NCI-H524 treated with DMSO at 0.1 percent for 48 hours (cell line): ENCODE measurements around the gene ATPAF1.
"Not testable (repeated sequence)": the region's sequence is repeated elsewhere in the genome, so short reads cannot be mapped to it uniquely, and the experiment has no call there.

Experiments used
- DNase-seq: peaks from one replicate; lab custom pipeline; 2025; lab: John Stamatoyannopoulos, UW

The ATPAF1 gene

DNA sequence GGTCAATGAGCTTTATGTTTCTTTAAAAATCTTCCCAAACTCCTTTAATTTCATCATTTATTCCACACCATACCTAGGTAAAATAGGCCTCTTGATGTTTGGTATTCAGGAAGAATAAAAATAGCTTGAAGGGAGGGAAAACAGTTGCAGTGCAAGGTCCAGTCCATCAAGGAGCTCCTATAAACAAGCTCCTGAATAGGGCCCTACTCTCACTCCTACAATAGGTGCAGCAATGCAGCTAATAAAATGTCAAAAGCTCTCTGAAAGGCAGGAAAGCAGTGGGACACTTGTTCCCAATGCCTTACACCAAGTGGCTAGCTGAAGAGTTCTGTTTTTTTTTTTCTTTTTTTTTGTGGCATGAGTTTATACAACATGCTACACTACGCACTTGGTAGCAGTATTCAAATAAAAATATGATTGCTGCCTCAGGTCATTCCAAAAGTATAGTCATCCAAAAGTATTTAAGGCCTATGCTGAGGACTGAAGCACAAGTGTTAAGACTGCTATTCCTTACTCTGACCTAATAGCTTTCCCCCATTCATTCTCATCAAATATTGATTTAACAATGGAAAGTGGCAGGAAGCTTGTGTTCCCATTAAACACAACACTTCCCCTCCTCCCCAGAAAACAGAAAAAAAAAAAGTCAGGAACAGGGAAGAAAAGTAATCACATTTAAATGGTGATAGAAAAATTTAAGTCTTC lies 13.3 kb upstream of the ATPAF1 start:
- DNase-seq, result no peak

DNA sequence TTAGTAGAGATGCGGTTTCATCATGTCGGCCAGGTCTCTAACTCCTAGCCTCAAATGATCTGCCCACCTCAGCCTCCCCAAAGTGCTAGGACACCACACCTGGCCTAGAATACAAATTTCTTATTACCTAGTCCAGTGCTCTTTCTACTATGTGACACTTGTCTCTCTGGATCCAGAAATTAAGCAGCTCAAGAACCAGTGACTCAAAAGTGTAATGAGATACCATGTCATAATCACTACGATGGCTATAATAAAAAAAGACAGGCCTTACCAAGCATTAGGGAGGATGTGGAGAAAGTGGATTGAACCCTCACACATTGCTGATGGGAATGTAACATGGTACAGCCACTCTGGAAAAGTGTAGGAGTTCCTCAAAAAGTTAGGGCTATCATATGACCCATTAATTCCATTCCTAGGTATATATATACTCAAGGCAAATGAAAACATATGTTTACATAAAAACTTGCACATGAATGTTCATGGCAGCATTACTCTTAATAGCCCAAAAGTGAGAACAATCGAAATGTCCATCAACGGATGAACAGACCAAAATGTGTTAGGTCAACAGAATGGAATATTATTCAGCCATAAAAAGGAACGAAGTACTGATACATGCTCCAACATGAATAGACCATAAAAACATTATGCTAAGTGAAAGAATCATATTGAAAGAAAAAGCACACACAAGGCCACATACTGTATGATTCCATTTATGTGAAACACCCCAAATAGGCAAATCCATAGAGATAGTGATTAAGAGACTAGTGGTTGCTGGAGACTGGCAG lies 11.8 kb upstream of the ATPAF1 start:
- DNase-seq, result no peak

DNA sequence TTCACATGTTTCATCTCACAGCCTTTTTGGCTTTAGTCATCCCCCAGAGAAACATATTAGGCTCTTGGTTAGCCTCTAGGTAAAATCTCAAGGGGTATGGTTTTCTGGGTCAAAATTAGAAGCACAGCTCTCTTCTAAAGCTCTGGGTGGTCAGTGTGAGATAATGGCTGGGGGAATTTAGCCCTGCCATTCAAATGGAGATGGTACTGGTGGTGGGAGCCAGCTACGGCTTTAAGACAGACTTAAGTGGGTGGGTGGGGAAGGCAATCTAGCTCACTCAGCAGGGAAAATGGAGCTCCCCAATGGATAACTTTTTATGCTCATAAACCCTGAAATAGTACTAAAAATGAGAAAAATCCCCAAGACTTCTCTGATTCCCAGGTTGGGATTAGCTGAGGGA lies 9.2 kb upstream of the ATPAF1 start:
- no peak for DNase-seq

DNA sequence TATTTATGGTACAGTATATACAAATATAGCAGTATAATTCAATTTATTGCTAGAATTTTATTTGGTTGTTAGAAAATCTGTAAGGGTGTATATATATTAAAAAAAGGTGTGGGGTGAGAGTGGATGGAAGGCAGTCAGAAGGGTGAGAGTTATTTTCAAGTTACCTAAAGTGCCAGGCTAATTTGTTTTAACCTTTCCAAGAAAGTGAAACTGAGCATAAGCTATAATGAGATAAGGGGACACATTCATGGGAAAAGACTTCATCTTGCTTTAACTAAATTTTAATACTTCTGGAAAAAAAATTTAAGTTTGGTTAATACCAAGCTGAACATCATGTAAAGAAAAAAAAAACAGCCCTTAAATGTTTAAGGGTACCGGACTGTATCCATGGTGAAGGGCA lies 8.4 kb upstream of the ATPAF1 start:
- no peak for DNase-seq

DNA sequence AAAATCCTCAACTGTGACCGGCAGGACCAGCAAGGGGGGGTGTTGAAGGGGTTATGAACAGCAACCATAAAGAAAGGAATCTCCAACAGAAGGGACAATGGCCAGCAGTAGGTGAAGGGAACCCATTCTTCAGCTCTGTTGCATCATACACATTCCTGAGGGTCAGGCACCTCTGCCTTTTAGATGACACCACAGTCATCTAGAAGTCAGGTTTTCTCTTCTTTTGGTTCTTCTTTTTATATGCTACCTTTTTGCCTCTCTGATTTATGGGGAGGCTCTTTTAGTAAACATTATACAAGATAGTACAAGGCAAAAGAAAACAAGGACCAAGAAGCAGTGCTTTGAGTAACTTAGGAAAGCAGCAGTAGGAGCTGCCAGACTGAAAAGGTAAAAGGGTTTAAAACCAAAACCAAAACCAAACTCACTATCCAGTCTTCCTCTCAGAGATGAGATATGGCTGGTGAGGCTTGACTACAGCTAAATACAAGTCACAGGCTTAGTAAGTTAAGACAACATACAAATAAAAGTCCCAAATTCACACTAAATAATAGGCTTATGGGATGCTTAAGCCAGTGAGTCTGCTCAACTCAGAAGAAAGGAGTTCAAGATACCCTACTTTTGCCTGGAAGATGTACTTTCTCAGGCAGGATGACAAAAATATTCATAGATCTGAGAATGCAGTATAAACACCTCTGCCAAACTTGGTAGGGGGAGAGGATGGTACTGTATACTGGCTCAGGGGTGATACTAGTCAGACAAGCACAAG lies 7.6 kb upstream of the ATPAF1 start:
- DNase-seq, result no peak

DNA sequence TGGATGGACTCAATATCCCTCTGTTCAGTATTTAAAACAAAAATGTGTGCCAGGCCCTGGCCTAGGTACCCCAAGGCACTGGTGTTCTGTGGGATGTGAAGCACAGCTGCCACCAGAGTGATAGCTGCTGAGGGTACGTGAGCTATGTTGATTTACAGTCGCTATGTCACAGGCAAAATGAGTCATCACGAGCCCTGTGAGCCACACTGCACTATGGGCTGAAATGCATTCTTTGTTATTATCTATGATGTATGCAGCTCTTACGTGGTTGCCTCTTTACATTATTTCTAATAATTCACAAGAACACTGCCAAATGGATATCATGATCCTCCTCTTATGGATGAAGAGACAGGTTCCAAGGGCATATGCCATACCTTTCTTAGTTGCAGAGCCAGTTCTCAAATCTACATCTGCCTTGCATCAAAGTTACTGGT lies 5.6 kb upstream of the ATPAF1 start:
- no peak for DNase-seq

DNA sequence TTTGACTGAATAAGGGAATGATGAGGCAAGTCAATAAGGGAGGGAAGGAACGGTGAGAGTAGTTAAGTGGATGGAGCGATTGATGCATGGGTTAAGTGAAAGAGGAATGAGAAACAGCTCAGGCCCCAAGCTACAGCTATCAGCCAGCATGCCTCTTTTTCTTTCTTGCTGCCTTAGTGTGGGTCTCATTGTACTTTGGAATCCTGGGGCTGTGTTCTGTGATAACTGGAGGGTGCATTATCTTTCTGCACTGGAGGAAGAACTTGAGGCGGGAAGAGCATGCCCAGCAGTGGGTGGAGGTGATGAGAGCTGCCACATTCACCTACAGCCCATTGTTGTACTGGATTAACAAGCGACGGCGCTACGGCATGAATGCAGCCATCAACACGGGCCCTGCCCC lies 4.5 kb upstream of the ATPAF1 start:
- no peak for DNase-seq

DNA sequence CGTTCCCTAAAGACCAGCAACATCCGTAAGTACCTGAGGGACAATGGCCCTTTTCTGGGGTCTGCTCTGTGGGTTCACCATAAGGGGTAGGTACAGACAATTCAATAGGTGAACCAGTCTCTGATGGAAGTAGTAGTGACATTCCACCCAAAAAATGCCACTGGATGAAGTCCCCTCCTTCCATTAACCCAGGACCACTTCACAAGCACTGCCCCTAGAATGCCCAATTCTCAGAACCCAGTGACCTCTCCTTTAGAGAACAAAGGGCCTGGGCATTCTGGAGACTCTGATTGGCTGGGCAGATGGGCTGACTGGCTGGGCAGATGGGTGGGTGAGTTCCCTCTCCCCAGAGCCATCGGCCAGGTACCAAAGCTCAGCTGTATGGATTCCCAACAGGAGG lies 3.4 kb upstream of the ATPAF1 start, which contains the start of gene TEX38:
Gene TEX38, plus strand, starts transcription at position 301 of the 400 bp plus-strand sequence. Its CDS starts 81 bp downstream, at position 382.
- no peak for DNase-seq

DNA sequence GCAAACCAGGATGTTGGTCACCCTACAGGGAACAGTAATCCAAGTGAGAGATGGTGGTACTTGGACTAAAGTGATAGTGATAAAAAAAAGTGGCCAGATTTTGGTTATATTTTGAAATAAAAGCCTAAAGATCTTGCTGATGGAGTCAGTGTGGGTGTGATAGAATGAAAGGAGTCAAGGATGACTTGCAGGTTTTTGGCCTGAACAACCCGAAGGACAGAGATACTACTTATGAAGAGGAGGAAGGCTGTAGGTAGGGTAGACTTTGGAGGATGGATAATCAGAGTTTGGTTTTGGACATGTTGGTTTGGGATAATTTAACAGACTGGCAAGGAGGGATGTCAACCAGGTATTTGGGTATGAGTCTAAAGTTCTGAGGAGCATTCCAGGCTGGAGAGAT lies 2.0 kb upstream of the ATPAF1 start:
- DNase-seq, result no peak

DNA sequence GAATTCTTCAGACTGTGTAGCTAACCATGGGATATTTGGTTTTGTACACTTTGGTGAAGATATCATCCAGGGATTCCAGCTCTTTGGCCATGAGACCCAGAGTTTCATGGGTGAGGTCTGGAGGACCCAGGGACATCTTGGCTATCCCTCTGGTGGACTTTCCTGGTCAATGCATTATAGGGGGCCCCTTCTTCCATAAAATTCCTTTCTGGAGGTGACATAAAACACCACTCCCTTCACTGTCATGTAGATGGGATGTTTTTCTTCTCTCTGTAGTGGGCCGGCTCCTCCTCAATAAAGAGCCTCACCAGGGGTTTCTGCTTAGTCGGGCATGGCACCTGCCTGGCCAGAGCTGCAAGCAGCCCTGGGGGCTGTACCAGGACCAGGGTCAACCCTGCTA lies 2.2 kb downstream of the ATPAF1 start:
- no peak for DNase-seq

DNA sequence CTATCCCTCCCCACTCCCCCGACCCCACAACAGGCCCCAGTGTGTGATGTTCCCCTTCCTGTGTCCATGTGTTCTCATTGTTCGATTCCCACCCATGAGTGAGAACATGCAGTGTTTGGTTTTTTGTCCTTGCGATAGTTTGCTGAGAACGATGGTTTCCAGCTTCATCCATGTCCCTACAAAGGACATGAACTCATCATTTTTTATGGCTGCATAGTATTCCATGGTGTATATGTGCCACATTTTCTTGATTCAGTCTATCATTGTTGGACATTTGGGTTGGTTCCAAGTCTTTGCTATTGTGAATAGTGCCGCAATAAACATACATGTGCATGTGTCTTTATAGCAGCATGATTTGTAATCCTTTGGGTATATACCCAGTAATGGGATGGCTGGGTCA lies 5.2 kb downstream of the ATPAF1 start:
- DNase-seq, result not testable (repeated sequence)

DNA sequence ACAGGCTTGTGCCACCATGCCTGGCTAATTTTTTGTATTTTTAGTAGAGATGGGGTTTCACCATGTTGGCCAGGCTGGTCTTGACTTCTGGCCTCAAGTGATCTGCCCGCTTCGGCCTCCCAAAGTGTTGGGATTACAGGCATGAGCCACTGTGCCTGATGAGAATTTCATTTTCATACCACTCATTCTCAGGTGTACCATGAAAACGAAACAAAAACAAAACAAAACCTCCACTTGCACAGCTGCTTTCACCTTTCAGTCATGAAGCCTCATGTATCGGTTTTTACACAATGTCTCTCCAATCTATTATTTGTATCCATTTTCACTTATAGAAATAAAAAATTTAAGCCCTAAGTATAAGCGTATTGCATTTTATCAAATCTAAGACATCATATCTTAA lies 8.0 kb downstream of the ATPAF1 start:
- not testable (repeated sequence) for DNase-seq

DNA sequence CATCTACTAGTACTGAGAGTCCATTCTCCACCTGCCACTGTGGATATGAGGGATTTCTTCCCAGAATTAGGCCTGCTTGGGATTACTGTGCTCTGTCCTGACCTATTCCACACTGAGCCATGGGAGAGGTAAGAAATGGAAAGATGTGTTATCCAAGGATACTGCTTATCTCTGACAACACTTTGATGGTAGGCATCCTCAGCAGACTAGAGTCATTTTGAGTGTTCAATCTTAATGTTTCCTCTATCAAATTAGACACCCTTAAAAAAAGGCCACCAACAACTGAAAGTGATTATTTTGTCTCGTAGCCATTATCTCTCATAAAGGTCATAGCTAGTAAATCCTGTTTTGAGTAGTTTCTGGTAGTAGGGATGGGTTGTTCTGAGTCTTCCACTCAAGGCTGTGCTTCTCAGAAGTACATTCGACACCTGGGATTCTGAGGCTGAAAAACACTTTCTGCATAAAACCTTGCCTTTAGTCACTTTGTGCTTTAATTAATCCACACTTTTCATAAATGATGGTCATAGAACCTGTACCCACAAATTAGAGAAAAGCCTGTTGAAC lies 8.8 kb downstream of the ATPAF1 start:
- no peak for DNase-seq

DNA sequence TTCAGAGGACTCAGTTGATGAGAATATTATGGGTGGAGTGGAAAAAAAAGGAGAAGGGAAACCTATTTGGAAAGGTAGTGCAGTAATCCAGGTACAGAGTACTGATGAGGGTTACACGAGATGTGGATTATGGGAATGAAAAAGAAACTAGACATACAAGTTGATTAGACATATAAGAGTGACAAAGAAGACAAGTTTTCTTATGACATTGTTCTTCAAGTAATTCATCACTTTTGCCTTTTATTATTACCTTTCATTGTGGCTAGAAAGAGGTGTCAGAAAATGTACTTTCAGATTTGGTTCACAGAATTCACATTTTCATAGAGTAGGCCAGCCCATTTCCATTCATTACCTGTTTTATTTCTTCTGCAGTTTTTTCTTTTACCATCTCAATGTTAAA lies 10.4 kb downstream of the ATPAF1 start:
- no peak for DNase-seq

DNA sequence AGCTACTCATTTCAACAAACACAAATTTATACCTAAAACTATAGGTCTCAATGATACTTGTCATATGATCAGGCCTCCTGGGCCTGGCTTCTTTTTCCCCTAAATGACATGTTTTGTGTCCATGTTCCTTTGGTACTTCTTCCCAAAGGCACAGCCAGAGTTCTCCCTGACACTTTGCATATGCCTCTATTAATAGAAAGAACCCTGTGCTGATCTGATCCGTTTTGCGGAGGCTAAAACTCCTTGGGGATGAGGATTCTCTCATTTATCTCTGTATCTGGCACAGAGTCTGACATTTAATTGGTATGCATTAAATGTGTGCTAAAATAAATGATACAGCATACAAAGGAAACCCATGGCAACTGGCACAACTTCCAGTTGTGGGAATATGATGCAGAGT lies 11.5 kb downstream of the ATPAF1 start:
- no peak for DNase-seq

DNA sequence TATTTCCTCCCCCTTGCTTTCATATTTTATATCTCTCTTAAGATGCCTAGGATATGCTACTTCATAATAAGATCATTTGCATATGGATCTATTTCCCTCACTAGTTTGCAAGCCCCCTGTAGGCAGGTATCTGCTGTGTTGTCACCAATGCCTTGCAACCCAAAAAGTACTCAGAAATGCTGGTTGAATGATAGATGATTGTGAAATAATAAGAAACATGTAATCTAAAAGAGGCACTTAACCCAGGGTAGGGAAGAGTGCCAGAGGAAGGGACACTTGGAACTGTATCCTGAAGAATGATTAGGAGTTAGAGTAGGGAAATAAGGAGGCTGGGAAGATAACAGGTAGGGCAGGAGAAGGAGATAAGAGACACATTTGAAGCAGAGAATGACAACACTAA lies 12.3 kb downstream of the ATPAF1 start:
- DNase-seq, result no peak

DNA sequence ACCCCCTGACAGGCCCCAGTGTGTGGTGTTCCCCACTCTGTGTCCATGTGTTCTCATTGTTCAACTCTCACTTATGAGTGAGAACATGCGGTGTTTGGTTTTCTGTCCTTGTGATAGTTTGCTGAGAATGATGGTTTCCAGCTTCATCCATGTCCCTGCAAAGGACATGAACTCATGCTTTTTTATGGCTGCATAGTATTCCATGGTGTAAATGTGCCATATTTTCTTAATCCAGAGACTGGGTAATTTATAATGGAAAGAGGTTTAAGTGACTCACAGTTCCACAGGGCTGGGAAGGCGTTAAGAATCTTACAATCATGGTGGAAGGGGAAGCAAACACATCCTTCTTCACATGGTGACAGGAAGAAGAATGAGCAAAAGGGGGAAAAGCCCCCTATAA lies 13.5 kb downstream of the ATPAF1 start:
- not testable (repeated sequence) for DNase-seq

DNA sequence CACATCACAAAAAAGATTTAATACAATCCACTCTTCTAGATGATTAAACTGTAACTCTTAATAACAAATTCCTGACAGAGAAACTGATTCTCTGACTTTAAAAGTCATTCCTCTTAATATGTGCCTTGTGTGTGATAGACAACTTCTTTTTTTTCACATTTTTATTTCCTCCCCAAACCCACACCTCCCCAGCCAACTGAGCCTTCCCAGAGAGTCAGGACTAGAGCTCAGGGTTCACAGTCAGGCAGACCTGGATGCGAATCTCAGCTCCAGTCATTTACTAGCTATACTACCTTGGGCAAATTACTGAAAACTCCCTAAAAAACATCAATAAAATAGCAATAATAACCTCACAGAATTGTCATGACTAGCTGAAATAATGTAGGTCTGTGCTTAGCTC lies 14.2 kb downstream of the ATPAF1 start:
- no peak for DNase-seq

DNA sequence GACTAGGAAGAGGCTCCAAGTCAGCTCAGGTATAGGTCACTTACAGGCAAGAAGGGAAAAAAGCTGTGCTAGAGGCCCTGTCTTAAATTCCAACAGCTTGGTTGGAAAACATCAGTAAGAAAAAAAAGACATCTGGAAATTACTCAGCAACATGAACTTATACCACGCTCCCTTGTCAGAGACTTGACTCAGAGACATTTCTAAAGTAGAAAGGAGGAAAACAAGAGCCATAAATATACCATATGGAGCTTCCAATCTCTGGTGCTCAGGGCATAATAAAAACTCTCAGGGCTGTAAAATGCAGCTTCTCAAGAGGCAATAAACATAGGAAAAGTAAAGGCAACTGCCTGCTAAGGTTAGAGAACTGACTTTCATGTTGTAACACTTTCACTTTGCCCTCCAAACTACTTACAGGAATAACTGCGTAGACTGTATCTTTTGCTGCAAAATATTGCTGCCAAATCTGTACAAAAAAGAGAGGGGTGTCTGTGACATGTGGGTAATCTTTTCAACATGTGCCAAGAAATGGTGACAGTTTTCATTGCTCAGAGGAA lies 14.7 kb downstream of the ATPAF1 start:
- DNase-seq, result no peak

DNA sequence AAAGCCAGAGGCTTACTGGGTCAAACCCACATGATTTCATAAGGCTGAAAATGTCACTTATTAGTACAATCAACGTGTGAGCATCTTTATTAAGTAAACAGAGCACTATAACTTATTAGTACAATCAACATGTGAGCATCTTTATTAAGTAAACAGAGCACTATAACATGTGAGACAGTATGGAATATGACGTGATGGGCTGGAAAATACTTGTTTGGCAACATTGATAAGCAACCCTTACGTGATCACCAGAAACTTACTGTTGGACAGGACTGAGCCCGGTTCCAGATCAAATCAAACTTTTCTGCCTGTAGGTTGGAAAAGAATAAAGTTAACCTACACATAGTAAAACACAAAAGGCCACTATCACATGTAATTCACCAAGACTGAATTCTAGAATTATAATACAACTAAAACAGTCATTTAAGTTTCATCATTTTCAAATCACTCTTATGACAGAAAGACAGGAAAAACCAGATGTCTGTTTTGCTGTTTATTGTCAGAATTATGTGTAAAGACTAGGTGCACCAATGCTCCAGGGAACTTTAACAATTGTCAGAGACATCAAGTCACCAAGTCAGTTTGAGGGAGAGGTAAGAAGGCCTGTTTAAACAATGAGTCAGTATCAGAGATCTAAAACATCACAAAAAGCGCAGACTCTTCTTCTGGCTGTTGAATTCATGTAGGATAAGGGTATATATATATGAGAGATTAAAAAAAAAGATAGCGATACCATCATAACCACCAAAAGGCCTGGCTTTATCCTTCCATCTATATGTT lies 15.7 kb downstream of the ATPAF1 start:
- no peak for DNase-seq

DNA sequence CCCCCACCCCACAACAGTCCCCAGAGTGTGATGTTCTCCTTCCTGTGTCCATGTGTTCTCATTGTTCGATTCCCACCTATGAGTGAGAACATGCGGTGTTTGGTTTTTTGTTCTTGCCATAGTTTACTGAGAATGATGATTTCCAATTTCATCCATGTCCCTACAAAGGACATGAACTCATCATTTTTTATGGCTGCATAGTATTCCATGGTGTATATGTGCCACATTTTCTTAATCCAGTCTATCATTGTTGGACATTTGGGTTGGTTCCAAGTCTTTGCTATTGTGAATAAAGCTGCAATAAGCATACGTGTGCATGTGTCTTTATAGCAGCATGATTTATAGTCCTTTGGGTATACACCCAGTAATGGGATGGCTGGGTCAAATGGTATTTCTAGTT lies 17.0 kb downstream of the ATPAF1 start:
- DNase-seq, result not testable (repeated sequence)
